T follicular helper cell (primary cell): ENCODE measurements around the gene TMEM163.
"Not testable (repeated sequence)": the region's sequence is repeated elsewhere in the genome, so short reads cannot be mapped to it uniquely, and the experiment has no call there.

Source experiments
- DNase-seq: peaks from one replicate; pipeline ENCODE4 v3.0.0-alpha.2; 2020; ENCODE audit warnings: low read depth

The TMEM163 gene

DNA sequence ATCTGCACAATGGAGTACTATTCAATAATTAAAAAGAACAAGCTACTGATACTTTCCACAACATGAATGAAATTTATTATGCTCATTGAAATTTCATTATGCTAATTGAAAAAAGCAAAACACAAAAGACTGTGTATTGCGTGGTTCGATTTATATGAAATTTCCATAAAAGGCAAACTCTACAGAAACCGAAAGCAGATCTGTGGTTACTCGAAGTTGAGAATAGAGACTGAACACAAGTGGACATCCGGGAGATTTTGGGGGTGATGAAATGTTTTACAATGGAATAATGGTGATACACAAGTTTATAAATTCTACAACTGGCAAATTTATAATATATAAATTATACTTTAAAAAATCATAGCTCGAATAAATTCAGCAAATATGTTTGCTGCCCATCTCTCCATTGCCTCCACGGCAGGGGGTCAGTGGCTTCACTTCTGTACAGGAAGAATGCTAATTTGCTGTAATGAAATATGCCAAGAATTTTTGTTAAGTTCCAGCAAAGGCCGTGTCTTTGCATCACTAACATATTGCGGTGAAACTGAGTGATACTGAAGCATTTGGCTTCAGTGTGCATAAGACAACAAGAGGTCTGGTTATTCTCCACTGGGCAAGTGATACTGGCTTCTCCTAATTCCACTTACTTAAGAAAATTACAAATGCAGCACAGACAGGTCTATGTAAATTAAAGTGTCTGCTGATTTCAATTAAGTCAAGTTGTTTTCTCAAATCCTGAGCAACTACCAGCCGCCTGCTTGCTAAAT is 96.7 kb downstream of the TMEM163 start:
- DNase-seq, result no peak

- DNase-seq, result no peak
Observed at GRCh38 chr2:134619250-134619649, 99.5 kb downstream of the TMEM163 start.

DNA sequence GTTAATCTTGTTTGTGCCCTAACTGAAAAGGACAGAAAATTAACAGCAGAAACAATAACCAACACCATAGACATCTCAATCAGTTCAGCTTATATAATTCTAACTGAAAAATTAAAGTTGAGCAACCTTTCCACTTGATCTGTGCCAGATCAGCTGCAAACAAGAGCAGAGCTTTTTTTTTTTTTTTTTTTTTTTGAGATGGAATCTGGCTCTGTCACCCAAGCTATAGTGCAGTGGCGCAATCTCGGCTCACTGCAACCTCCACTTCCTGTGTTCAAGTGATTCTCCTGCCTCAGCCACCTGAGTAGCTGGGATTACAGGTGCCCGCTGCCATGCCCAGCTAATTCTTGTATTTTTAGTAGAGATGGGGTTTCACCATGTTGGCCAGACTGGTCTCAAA is 103.3 kb downstream of the TMEM163 start:
- not testable (repeated sequence) for DNase-seq

- no peak for DNase-seq
Observed at GRCh38 chr2:134611316-134611715, 107.5 kb downstream of the TMEM163 start.

- no peak for DNase-seq
Observed at GRCh38 chr2:134610871-134611270, 107.9 kb downstream of the TMEM163 start.

DNA sequence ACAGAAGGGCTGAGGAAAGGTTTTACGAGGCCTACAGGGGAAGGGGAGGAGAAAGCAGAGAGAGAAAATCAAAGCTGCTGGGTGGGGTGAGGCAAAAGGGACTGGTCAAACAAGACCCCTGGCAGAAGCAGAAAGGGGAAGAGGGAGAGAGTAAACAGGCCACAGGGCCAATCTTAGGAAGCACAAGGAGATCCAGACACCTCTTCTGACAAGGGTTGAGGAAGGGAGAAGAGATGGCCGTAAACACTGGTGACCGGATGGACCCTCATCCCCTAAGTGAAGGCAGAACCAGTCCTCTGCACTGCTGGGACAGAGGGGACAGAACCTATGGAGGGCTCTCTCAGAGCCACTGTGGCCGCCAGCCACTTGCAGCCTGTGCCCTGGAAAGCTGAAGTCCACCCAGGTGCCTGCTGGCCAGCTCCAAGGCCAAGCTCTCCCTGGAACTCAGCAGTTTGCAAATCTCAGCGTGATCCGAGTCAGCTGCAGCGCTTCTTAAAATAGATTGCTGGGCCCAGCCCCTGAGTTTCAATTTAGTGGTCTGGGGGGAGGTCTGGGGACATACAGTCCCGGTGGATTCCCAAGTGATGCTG is 108.8 kb downstream of the TMEM163 start:
- no peak for DNase-seq

DNA sequence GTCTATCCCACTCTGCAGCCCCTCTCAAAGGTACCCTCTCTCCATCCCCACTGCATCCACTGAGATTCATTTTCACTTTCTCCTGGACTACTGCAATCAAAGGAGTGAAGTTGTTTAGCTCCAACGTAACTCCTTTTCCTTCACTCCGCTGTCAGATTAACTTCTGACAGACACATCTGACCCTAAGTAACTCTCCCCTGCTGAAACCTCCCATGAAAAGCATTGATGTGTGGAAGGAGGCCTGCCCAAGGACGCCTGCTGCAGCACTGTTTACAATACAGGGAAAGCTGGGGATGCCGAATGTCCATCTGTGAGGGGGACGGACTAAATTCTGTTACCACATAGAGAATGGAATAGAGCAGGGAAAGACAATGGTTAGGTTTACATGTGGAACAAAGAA is 114.8 kb downstream of the TMEM163 start:
- DNase-seq, result no peak

DNA sequence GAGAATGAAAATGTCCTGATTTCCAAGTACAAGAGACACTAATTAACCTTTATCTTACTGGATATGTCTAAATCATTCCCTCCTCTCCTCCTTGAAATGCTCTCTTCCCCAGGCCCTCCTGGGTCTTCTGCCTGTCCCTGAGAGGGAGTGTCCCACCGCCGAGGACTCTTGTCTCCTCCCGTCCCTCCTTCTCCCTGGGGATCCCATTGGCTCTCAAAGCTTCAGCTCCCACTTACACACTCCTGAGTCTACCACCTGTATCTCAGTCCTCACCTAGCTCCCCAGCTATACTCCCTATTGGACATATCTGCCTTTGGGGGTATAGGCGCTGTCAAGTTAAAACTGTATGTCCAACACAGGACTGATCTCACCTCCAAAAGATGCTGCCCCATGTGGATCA is 116.1 kb downstream of the TMEM163 start:
- no peak for DNase-seq

DNA sequence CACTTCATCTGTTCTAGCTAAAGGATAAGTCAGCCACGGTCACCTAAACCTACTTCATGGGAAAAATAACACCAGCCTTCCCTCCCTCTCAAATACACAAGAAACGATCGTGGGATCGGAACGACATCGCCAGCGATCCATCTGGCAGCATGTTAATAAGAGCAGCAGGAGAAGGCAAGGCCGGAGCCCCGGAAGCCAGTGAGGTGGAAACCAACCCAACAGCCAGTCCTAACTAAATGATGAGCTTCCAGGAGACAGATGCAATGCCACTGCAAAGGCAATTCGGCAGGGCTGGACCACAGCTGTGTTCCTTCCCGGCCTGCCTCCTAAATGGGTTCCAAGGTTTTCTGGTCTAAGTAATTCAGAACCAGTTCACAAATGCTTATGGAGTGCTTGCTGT is 117.5 kb downstream of the TMEM163 start:
- no peak for DNase-seq

GRCh38 chr2:134600208-134600607 is 118.6 kb downstream of the TMEM163 start:
- DNase-seq, result no peak

GRCh38 chr2:134599236-134599635 is 119.6 kb downstream of the TMEM163 start:
- DNase-seq, result no peak

- DNase-seq, result no peak
Observed at GRCh38 chr2:134594399-134594798, 124.4 kb downstream of the TMEM163 start.

- DNase-seq, result no peak
Observed at GRCh38 chr2:134593519-134593918, 125.3 kb downstream of the TMEM163 start.

DNA sequence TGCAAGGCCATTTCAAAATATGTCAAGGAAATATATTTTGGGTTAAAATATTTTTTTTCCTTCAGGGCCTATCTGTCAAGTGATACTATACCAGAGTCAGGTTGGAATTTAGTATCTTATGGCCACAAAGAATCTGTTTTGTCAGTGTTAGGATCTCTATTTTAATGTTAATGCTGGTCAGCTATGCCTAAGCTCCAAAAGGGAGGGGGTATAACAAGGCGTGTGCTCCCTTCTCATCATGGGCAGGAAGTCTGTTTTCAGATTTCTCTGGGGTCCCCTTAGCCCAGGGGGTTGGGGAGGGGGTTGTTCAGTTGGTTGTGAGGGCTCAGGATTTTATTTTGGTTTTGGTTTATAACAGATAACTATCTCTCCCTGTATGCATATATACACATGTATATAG is 126.4 kb downstream of the TMEM163 start:
- no peak for DNase-seq

GRCh38 chr2:134591526-134591925 is 127.3 kb downstream of the TMEM163 start:
- DNase-seq, result no peak

GRCh38 chr2:134590679-134591078 is 128.1 kb downstream of the TMEM163 start:
- DNase-seq, result no peak

DNA sequence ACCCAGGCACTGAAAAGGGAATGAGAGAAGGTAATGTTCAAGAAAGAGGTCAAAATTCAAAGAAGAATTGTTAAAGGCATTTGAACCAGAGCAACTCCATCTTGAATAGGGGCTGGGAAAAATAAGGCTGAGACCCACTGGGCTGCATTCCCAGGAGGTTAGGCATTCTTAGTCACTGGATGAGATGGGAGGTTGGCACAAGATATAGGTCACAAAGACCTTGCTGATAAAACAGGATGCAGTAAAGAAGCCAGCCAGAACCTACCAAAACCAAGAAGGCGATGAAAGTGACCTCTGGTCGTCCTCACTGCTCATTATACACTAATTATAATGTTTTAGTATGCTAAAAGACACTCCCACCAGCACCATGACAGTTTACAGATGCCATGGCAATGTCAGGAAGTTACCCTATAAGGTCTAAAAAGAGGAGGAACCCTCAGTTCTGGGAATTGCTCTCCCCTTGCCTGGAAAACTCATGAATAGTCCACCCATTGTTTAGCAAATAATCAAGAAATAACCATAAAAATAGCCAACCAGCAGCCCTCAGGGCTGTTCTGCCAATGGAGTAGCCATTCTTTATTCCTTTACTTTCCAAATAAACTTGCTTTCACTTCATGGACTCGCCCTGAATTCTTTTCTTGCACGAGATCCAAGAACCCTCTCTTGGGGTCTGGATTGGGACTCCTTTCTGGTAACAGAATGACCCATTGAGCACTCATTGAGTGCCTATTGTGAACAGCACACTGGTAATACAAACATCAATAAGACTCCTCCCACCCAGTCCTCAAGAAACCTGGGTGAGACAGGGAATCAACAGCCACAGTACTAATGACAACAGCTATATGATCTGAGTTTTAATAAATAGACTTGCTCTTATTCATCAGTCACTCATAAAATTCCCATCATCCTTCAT is 129.4 kb downstream of the TMEM163 start:
- DNase-seq, result not testable (repeated sequence)

- no peak for DNase-seq
Observed at GRCh38 chr2:134588556-134588955, 130.2 kb downstream of the TMEM163 start.

DNA sequence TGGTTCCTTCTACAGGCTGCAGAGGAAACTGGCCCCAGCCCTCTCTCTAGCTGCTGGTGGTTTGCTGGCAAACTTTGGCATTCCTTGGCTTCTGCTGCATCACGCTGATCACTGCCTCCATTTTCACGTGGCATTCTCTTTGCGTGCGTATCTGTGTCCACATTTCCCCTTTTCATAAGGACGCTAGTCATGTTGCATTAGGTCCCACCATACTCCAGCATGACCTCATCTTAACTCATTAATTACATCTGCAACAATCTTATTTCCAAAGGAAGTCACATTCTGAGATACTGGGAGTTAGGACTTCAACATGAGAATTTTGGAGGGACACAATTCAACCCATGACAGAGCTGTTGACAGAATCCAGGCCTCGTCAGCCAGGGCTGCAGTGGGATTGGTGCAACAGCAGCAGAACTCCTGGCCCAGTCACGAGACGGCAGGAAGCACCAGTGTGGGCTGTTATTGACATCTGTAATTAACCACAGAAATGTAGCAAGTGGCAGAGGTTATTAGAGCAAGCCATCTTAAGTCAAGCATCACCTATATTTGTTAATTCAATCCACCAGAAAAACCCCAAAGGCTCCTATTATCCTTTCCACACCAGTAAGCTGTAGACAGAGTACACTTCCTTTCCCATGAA is 132.4 kb downstream of the TMEM163 start:
- no peak for DNase-seq

GRCh38 chr2:134583997-134584520 is 134.7 kb downstream of the TMEM163 start:
- DNase-seq, result no peak

DNA sequence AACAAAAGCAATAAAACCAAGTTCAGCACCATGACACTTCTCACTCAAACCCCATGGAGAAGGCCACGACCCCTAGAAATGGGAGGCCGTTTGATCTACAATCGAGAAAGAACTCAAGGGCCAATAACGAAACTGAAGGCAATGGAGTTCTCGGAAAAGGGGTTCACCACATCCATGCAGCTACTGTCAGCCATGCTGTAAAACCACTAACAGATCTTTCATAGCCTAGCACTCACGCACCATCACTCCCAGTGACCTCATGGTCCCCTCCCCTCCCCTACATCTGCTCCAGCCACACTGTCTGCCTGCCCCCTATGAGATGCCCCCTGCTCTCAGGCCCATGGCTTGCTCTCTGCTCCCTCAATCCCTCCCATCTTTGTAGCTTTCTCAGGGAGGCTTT is 135.3 kb downstream of the TMEM163 start:
- no peak for DNase-seq

DNA sequence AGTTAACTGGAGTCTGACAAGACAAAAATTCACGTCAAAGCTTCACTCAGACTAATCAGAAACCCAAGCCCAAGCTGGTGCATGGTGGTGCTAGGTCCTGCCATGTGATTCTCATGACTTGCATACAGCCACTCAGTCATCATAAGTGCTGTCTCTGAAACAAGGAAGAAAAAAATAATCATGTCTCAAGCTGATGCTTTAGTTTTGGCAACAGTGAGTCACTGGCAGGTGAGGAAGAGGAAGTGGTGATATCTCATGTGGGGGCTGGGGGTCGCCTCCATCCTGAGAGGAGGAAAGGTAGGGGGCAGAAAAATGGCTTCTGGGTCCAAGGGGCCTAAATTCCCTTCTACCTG is 136.3 kb downstream of the TMEM163 start:
- DNase-seq, result no peak
